H1 (cell line): ENCODE results near the gene GARS1.

Experiments used
- BRCA1 ChIP-seq: IDR thresholded peaks from 2 replicates; pipeline ENCODE4 v1.6.1; 2012; ENCODE audit warnings: low read depth, low read length, improper control_type of control experiment
- EP300 ChIP-seq, 2 experiments: IDR thresholded peaks; 1 replicate in 1 of 2; 2 replicates in 1 of 2; pipeline ENCODE4 v1.6.1; 2011 to 2012; ENCODE audit warnings: low read depth in 2 of 2, low read length in 2 of 2, mild to moderate bottlenecking in 2 of 2, borderline replicate concordance in 1 of 2, inconsistent platforms in 1 of 2, moderate library complexity in 1 of 2
- EZH2 ChIP-seq: fragments of 200-600 bp; sonication (generic); IDR thresholded peaks from 2 replicates; pipeline ENCODE4 v1.7.1; 2012; ENCODE audit warnings: low read depth, mild to moderate bottlenecking, moderate library complexity, low read length, inconsistent platforms; ENCODE audit not compliant: severe bottlenecking
- HDAC2 ChIP-seq, 2 experiments: fragments of 300-600 bp in 1 of 2; sonication (generic) in 1 of 2; IDR thresholded peaks; 2 replicates each; pipeline ENCODE4 v1.6.1; 2011 to 2012; ENCODE audit warnings: low read depth in 2 of 2, low read length in 2 of 2, mild to moderate bottlenecking in 2 of 2, moderate library complexity in 2 of 2, borderline replicate concordance in 1 of 2, inconsistent platforms in 1 of 2
- JUN ChIP-seq: IDR thresholded peaks from 2 replicates; pipeline ENCODE4 v1.6.1; 2011; ENCODE audit warnings: low read depth, mild to moderate bottlenecking, improper control_type of control experiment, low read length
- JUND ChIP-seq: IDR thresholded peaks from 2 replicates; pipeline ENCODE4 v1.6.1; 2011; ENCODE audit warnings: mild to moderate bottlenecking, improper control_type of control experiment, low read length
- POLR2A ChIP-seq, 2 experiments: IDR thresholded peaks; 1 replicate in 1 of 2; 2 replicates in 1 of 2; pipeline ENCODE4 v1.6.1; 2011; ENCODE audit warnings: low read depth in 2 of 2, low read length in 2 of 2, mild to moderate bottlenecking in 2 of 2; ENCODE audit errors: control extremely low read depth in 1 of 2
- TF ChIP-seq, protein P1 (sequence below), 3 experiments: IDR thresholded peaks; 1 replicate in 2 of 3; 2 replicates in 1 of 3; pipeline versions ENCODE4 v1.5.1 to v1.6.1; 2011; ENCODE audit warnings: low read length in 3 of 3, mild to moderate bottlenecking in 3 of 3, inconsistent platforms in 2 of 3, low read depth in 1 of 3, moderate library complexity in 1 of 3; ENCODE audit not compliant: insufficient read depth in 1 of 3; ENCODE audit errors: control extremely low read depth in 1 of 3

DNA sequence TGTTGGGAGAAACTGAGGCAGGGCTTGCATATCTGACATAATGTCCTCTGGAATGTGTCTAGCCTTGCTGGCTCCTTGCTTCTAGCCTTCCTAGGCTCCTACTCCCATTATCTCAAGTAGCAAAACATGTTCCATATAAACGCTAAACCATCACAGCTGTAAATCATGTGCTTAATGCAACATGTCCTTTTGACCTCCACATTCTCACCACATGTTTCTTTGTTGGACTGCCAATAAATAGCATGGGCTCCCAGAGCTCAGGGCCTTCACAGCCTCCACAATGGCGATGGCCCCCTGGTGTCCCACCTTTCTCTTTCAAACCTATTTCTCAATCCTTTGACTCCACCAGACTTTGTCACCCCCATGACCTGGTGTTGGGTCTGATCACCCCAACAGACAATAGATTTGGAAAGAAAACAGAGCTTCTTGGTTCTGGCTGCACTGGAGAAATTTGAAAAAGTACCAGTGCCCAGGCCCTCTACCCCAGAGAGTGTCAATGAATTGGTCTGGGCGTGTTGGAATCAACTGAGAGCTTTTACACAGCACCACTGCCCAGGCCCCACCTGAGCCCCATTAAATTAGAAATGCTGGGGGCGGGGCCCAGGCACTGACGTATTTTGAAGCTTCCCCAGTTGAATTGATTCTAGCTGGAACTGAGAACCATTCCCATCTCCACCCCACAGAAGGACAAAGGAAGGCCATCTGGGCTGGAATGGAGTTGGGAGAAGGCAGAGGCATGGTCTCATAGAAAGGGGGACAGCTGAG lies 48.7 kb upstream of the GARS1 start:
- TF ChIP-seq, protein P1, sequence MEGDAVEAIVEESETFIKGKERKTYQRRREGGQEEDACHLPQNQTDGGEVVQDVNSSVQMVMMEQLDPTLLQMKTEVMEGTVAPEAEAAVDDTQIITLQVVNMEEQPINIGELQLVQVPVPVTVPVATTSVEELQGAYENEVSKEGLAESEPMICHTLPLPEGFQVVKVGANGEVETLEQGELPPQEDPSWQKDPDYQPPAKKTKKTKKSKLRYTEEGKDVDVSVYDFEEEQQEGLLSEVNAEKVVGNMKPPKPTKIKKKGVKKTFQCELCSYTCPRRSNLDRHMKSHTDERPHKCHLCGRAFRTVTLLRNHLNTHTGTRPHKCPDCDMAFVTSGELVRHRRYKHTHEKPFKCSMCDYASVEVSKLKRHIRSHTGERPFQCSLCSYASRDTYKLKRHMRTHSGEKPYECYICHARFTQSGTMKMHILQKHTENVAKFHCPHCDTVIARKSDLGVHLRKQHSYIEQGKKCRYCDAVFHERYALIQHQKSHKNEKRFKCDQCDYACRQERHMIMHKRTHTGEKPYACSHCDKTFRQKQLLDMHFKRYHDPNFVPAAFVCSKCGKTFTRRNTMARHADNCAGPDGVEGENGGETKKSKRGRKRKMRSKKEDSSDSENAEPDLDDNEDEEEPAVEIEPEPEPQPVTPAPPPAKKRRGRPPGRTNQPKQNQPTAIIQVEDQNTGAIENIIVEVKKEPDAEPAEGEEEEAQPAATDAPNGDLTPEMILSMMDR (IDR thresholded peaks at IDR 0.05; ENCODE audit: control extremely low read depth in 1 of 3, insufficient read depth in 1 of 3, low read depth in 1 of 3, low read length in 3 of 3): no peak
- TF ChIP-seq JUND: no peak
- TF ChIP-seq BRCA1: no peak
- no peak for TF ChIP-seq EZH2
- TF ChIP-seq EP300 (IDR thresholded peaks at IDR 0.05; ENCODE audit: borderline replicate concordance in 1 of 2, low read depth in 2 of 2, low read length in 2 of 2): no peak
- no peak for TF ChIP-seq HDAC2 (IDR thresholded peaks at IDR 0.05; ENCODE audit: borderline replicate concordance in 1 of 2, low read depth in 2 of 2, low read length in 2 of 2)
- no peak for TF ChIP-seq JUN
- no peak for TF ChIP-seq POLR2A (IDR thresholded peaks at IDR 0.05; ENCODE audit: control extremely low read depth in 1 of 2, low read depth in 2 of 2, low read length in 2 of 2)
